Measurements from ENCODE around the gene RND1.

- TF ChIP-seq POLR2A (IDR thresholded peaks at IDR 0.05) = no peak
- TF ChIP-seq, protein P1, sequence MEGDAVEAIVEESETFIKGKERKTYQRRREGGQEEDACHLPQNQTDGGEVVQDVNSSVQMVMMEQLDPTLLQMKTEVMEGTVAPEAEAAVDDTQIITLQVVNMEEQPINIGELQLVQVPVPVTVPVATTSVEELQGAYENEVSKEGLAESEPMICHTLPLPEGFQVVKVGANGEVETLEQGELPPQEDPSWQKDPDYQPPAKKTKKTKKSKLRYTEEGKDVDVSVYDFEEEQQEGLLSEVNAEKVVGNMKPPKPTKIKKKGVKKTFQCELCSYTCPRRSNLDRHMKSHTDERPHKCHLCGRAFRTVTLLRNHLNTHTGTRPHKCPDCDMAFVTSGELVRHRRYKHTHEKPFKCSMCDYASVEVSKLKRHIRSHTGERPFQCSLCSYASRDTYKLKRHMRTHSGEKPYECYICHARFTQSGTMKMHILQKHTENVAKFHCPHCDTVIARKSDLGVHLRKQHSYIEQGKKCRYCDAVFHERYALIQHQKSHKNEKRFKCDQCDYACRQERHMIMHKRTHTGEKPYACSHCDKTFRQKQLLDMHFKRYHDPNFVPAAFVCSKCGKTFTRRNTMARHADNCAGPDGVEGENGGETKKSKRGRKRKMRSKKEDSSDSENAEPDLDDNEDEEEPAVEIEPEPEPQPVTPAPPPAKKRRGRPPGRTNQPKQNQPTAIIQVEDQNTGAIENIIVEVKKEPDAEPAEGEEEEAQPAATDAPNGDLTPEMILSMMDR (IDR thresholded peaks at IDR 0.05) = no peak
Observed at GRCh38 chr12:48869191-48869590, 3.5 kb upstream of the RND1 start.

Measured in lower leg skin (tissue), 3 donors.